ENCODE measurements around the gene IGF1R.

Gene IGF1R

GRCh38 chr15:98813951-98814350 lies 165.6 kb downstream of the IGF1R start:
- TF ChIP-seq, protein P1, sequence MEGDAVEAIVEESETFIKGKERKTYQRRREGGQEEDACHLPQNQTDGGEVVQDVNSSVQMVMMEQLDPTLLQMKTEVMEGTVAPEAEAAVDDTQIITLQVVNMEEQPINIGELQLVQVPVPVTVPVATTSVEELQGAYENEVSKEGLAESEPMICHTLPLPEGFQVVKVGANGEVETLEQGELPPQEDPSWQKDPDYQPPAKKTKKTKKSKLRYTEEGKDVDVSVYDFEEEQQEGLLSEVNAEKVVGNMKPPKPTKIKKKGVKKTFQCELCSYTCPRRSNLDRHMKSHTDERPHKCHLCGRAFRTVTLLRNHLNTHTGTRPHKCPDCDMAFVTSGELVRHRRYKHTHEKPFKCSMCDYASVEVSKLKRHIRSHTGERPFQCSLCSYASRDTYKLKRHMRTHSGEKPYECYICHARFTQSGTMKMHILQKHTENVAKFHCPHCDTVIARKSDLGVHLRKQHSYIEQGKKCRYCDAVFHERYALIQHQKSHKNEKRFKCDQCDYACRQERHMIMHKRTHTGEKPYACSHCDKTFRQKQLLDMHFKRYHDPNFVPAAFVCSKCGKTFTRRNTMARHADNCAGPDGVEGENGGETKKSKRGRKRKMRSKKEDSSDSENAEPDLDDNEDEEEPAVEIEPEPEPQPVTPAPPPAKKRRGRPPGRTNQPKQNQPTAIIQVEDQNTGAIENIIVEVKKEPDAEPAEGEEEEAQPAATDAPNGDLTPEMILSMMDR (IDR thresholded peaks at IDR 0.05; ENCODE audit: low read depth, low read length), result no peak
- no peak for TF ChIP-seq EZH2phosphoT487 (IDR thresholded peaks at IDR 0.05; ENCODE audit: low read depth)
- Histone ChIP-seq H4K20me1 (ENCODE audit: insufficient read depth, low read length) (no peaks in the 10 kb centered on the region), H3K27ac (ENCODE audit: low read length) (no peak overlapping the region), H3K27me3 (ENCODE audit: low read depth, low read length) (no peaks in the 10 kb centered on the region), H2AFZ (ENCODE audit: low read depth, low read length) (no peak overlapping the region), H3K4me3 (ENCODE audit: low read length) (no peak overlapping the region), H3K9ac (ENCODE audit: low read length) (no peak overlapping the region), H3K36me3 (replicated peaks; ENCODE audit: low read depth, low read length) (no peaks in the 10 kb centered on the region), H3K4me2 (ENCODE audit: low read length) (no peak overlapping the region), H3K79me2 (ENCODE audit: low read length) (peaks cover 2% of the 10 kb centered on the region; the same call in 1 of the 2 replicates), H3K9me3 (ENCODE audit: insufficient read depth, low read length) (no peaks in the 10 kb centered on the region), H3K4me1 (ENCODE audit: low read length) (no peaks in the 10 kb centered on the region)

GRCh38 chr15:98815207-98815606 lies 166.9 kb downstream of the IGF1R start:
- TF ChIP-seq EZH2phosphoT487 (IDR thresholded peaks at IDR 0.05; ENCODE audit: low read depth), result no peak
- TF ChIP-seq, protein P1 (IDR thresholded peaks at IDR 0.05; ENCODE audit: low read depth, low read length), result no peak
- H3K36me3 ChIP-seq (replicated peaks; ENCODE audit: low read depth, low read length), result no peaks in the 10 kb centered on the region
- no peaks in the 10 kb centered on the region for H3K79me2 ChIP-seq (ENCODE audit: low read length)
- no peaks in the 10 kb centered on the region for H3K27me3 ChIP-seq (ENCODE audit: low read depth, low read length)
- H3K9ac ChIP-seq (ENCODE audit: low read length), result no peak overlapping the region
- H3K4me1 ChIP-seq (ENCODE audit: low read length), result no peaks in the 10 kb centered on the region
- H3K9me3 ChIP-seq (ENCODE audit: insufficient read depth, low read length), result no peaks in the 10 kb centered on the region
- H3K4me3 ChIP-seq (ENCODE audit: low read length), result no peak overlapping the region
- H3K27ac ChIP-seq (ENCODE audit: low read length), result no peak overlapping the region
- H3K4me2 ChIP-seq (ENCODE audit: low read length), result no peak overlapping the region
- H4K20me1 ChIP-seq (ENCODE audit: insufficient read depth, low read length), result no peaks in the 10 kb centered on the region
- H2AFZ ChIP-seq (ENCODE audit: low read depth, low read length), result no peak overlapping the region

GRCh38 chr15:98817745-98818144 lies 169.4 kb downstream of the IGF1R start:
- Histone ChIP-seq H3K9ac (ENCODE audit: low read length) (no peak overlapping the region), H3K4me2 (ENCODE audit: low read length) (no peak overlapping the region), H3K27ac (ENCODE audit: low read length) (no peak overlapping the region)

GRCh38 chr15:98823012-98823458 lies 174.7 kb downstream of the IGF1R start:
- peaks cover 4% of the 10 kb centered on the region for H3K36me3 ChIP-seq (replicated peaks; ENCODE audit: low read depth, low read length)
- no peaks in the 10 kb centered on the region for H4K20me1 ChIP-seq (ENCODE audit: insufficient read depth, low read length)
- no peak overlapping the region for H3K9ac ChIP-seq (ENCODE audit: low read length)
- no peaks in the 10 kb centered on the region for H3K4me1 ChIP-seq (ENCODE audit: low read length)
- H3K27ac ChIP-seq (ENCODE audit: low read length), result no peak overlapping the region
- no peak overlapping the region for H3K4me3 ChIP-seq (ENCODE audit: low read length)
- no peaks in the 10 kb centered on the region for H3K79me2 ChIP-seq (ENCODE audit: low read length)
- H2AFZ ChIP-seq (ENCODE audit: low read depth, low read length), result no peak overlapping the region
- H3K9me3 ChIP-seq (ENCODE audit: insufficient read depth, low read length), result peaks cover 9% of the 10 kb centered on the region; the same call in 1 of the 2 replicates
- TF ChIP-seq, protein P1 (IDR thresholded peaks at IDR 0.05; ENCODE audit: low read depth, low read length), result no peak
- no peak for TF ChIP-seq EZH2phosphoT487 (IDR thresholded peaks at IDR 0.05; ENCODE audit: low read depth)
- no peak overlapping the region for H3K4me2 ChIP-seq (ENCODE audit: low read length)
- H3K27me3 ChIP-seq (ENCODE audit: low read depth, low read length), result no peaks in the 10 kb centered on the region

More at GRCh38 chr15:98817745-98818144, 169.4 kb downstream of the IGF1R start:
- TF ChIP-seq EZH2phosphoT487 (IDR thresholded peaks at IDR 0.05; ENCODE audit: low read depth), result no peak
- TF ChIP-seq, protein P1 (IDR thresholded peaks at IDR 0.05; ENCODE audit: low read depth, low read length), result no peak
- Histone ChIP-seq H3K27me3 (ENCODE audit: low read depth, low read length) (no peaks in the 10 kb centered on the region), H3K4me1 (ENCODE audit: low read length) (no peaks in the 10 kb centered on the region), H4K20me1 (ENCODE audit: insufficient read depth, low read length) (no peaks in the 10 kb centered on the region), H3K36me3 (replicated peaks; ENCODE audit: low read depth, low read length) (no peaks in the 10 kb centered on the region), H3K79me2 (ENCODE audit: low read length) (no peaks in the 10 kb centered on the region), H3K4me3 (ENCODE audit: low read length) (no peak overlapping the region), H2AFZ (ENCODE audit: low read depth, low read length) (no peak overlapping the region), H3K9me3 (ENCODE audit: insufficient read depth, low read length) (no peaks in the 10 kb centered on the region)
